Skeletal muscle tissue (tissue), 4 donors: ENCODE measurements around the gene PNPLA1. TPM values are rescaled to one million over a fixed set of nuclear protein-coding genes. Genes with fewer than 3 reads are reported as not detected.

Source experiments
- H3K27ac ChIP-seq: one replicate; pipeline ENCODE4 v1.7.0; 2013; ENCODE audit warnings: mild to moderate bottlenecking, low read depth, low read length, inconsistent platforms
- H3K27me3 ChIP-seq, 3 donors: one replicate each; pipeline ENCODE4 v1.7.0; 2013; ENCODE audit warnings: low read length in 3 of 3; ENCODE audit not compliant: control insufficient read depth in 3 of 3, insufficient read depth in 3 of 3
- H3K36me3 ChIP-seq, 3 donors: one replicate each; pipeline ENCODE4 v1.7.0; 2013; ENCODE audit warnings: low read length in 3 of 3; ENCODE audit not compliant: control insufficient read depth in 3 of 3, insufficient read depth in 3 of 3
- H3K4me1 ChIP-seq, 3 donors: one replicate each; pipeline ENCODE4 v1.7.0; 2013; ENCODE audit warnings: low read length in 3 of 3, mild to moderate bottlenecking in 3 of 3; ENCODE audit not compliant: control insufficient read depth in 3 of 3, insufficient read depth in 3 of 3
- H3K4me3 ChIP-seq, 3 donors: one replicate each; pipeline ENCODE4 v1.7.0; 2013; ENCODE audit warnings: low read length in 3 of 3
- H3K9ac ChIP-seq, 3 donors: one replicate each; pipeline ENCODE4 v1.7.0; 2013; ENCODE audit warnings: low read length in 3 of 3, mild to moderate bottlenecking in 3 of 3, moderate library complexity in 2 of 3, low read depth in 1 of 3
- H3K9me3 ChIP-seq, 3 donors: one replicate each; pipeline ENCODE4 v1.7.0; 2013; ENCODE audit warnings: low read length in 3 of 3; ENCODE audit not compliant: control insufficient read depth in 3 of 3
- total RNA-seq: library from RNA; depleted of rRNA; stranded (reverse); fragments of >200 nt; gene quantifications from one replicate; pipeline ENCODE4 v1.2.3, GENCODE V29; 2014
- donor health status: Osteomylitis.

PNPLA1 gene
- total RNA-seq, 1 donor from 2014 or later: not detected

GRCh38 chr6:36267731-36268477 is 2.0 kb upstream of the PNPLA1 start:
- Histone ChIP-seq H3K9me3 (peaks cover 2 to 8% (median 5%) of the 10 kb centered on the region in 3 donors), H3K27ac (no peak overlapping the region), H3K9ac (no peak overlapping the region), H3K27me3 (peaks cover 34 to 40% (median 40%) of the 10 kb centered on the region in 3 donors), H3K36me3 (no peaks in the 10 kb centered on the region), H3K4me3 (no peak overlapping the region), H3K4me1 (no peaks in the 10 kb centered on the region)

GRCh38 chr6:36268478-36269275 is 1.2 kb upstream of the PNPLA1 start:
- Histone ChIP-seq H3K9me3 (peaks cover 2 to 8% (median 5%) of the 10 kb centered on the region in 3 donors), H3K4me3 (no peak overlapping the region), H3K27ac (no peak overlapping the region), H3K27me3 (peaks cover 34 to 40% (median 40%) of the 10 kb centered on the region in 3 donors), H3K9ac (no peak overlapping the region), H3K36me3 (no peaks in the 10 kb centered on the region), H3K4me1 (no peaks in the 10 kb centered on the region)

DNA sequence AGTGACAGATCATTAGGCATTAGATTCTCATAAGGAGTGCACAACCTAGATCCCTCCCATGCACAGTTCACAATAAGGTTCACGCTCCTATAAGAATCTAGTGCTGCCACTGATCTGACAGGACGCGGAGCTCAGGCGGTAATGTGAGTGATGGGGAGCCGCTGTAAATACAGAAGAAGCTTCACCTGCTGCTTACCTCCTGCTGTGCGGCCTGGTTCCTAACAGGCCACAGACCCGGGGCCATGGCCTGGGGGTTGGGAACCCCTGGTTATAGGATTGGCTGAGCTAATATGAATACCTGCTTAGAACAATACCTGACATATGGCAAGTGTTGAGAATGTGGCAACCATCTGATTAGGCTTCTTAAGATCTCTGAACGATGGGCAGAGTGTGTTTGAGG is 2.4 kb downstream of the PNPLA1 start:
- Histone ChIP-seq H3K4me3 (no peak overlapping the region), H3K36me3 (no peaks in the 10 kb centered on the region), H3K4me1 (no peaks in the 10 kb centered on the region), H3K27ac (no peak overlapping the region), H3K9ac (no peak overlapping the region), H3K27me3 (peaks cover 34 to 51% (median 42%) of the 10 kb centered on the region in 3 donors), H3K9me3 (no peaks in the 10 kb centered on the region)

DNA sequence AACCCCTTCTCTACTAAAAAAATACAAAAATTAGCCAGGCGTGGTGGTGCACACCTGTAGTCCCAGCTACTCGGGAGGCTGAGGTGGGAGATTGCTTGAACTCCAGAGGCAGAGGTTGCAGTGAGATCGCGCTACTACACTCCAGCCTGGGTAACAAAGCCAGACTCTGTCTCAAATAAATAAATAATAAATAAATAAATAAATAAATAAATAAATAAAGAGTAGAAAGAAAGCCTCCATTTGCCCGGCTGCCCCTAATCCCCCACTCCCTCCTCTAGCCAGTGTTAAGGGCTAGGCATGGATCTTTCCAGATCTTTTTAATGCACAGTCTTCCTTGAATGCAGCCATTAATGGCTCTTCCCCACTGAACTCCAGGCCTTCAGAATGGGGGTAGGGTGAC is 3.2 kb downstream of the PNPLA1 start:
- Histone ChIP-seq H3K36me3 (no peaks in the 10 kb centered on the region), H3K4me1 (no peaks in the 10 kb centered on the region), H3K27me3 (peaks cover 34 to 50% (median 38%) of the 10 kb centered on the region in 3 donors), H3K27ac (no peak overlapping the region), H3K4me3 (no peak overlapping the region), H3K9me3 (no peaks in the 10 kb centered on the region), H3K9ac (no peak overlapping the region)

DNA sequence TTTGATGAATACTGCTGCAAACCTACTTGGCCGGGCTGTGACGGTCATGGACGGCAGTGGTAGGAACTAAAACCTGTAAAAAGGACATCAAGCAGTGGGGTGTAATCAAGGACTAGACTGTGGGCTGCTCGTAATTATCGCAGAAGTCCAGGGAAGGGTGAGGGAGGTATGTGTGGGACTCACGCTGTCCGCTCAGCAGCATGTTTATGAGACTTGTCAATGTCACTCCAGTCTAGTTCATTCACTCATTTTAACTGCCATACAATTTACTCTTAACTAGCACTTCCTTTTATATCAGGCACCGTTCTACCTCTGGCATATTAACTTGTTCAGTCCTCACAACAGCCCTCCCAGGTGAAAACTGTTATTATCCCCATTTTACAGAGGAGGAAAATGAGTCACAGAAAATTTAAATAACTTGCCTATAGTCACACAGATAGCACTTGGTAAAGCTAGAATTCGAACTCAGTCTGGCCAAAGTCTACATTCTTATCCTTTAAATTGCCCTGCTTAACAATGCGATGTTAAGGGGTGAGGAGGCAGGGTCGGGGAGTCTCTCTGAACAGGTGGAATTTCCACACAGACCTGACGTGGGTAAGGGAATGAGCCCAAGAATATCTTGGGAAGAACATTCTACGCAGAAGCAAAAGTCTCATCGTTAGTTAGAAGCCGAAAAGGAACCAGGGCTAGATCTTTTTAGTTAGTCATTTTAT is 4.1 kb downstream of the PNPLA1 start:
- no peaks in the 10 kb centered on the region for H3K4me1 ChIP-seq
- H3K4me3 ChIP-seq: no peak overlapping the region
- no peaks in the 10 kb centered on the region for H3K9me3 ChIP-seq
- H3K27ac ChIP-seq: no peak overlapping the region
- peaks cover 30 to 45% (median 35%) of the 10 kb centered on the region in 3 donors for H3K27me3 ChIP-seq
- no peak overlapping the region for H3K9ac ChIP-seq
- no peaks in the 10 kb centered on the region for H3K36me3 ChIP-seq

GRCh38 chr6:36276581-36277536 is 7.0 kb downstream of the PNPLA1 start:
- Histone ChIP-seq H3K4me3 (no peak overlapping the region), H3K4me1 (no peaks in the 10 kb centered on the region), H3K27me3 (peaks cover 5 to 27% (median 9%) of the 10 kb centered on the region in 3 donors), H3K9me3 (no peaks in the 10 kb centered on the region), H3K27ac (no peak overlapping the region), H3K36me3 (no peaks in the 10 kb centered on the region), H3K9ac (no peak overlapping the region)

- Histone ChIP-seq H3K27ac (no peak overlapping the region), H3K4me1 (no peaks in the 10 kb centered on the region), H3K9me3 (no peaks in the 10 kb centered on the region), H3K4me3 (no peak overlapping the region), H3K9ac (no peak overlapping the region), H3K36me3 (no peaks in the 10 kb centered on the region), H3K27me3 (peaks cover 2 to 22% (median 5%) of the 10 kb centered on the region in 3 donors)
Observed at GRCh38 chr6:36277946-36278470, 8.1 kb downstream of the PNPLA1 start.

- peaks cover 9 to 28% (median 22%) of the 10 kb centered on the region in 3 donors for H3K27me3 ChIP-seq
- no peaks in the 10 kb centered on the region for H3K9me3 ChIP-seq
- H3K9ac ChIP-seq: no peak overlapping the region
- no peaks in the 10 kb centered on the region for H3K36me3 ChIP-seq
- H3K27ac ChIP-seq: no peak overlapping the region
- no peak overlapping the region for H3K4me3 ChIP-seq
- H3K4me1 ChIP-seq: no peaks in the 10 kb centered on the region
Observed at GRCh38 chr6:36280467-36280866, 10.6 kb downstream of the PNPLA1 start.

- Histone ChIP-seq H3K27ac (no peak overlapping the region), H3K36me3 (no peaks in the 10 kb centered on the region), H3K9me3 (no peaks in the 10 kb centered on the region), H3K4me3 (no peak overlapping the region), H3K9ac (no peak overlapping the region), H3K27me3 (peaks cover 14 to 33% (median 27%) of the 10 kb centered on the region in 3 donors), H3K4me1 (no peaks in the 10 kb centered on the region)
Observed at GRCh38 chr6:36280983-36281382, 11.1 kb downstream of the PNPLA1 start.
